Fibroblast of mammary gland (primary cell): ENCODE results near the gene HTR7.
A peak's percentile ranks its signal among the peaks of the same experiment; 100 is the strongest.

Experiments
- DNase-seq: peaks from one replicate; pipeline ENCODE4 v3.0.0-alpha.2; 2010; ENCODE audit warnings: low read depth
- H3K4me3 ChIP-seq: 2 replicates; pipeline ENCODE4 v1.5.1; 2011; ENCODE audit warnings: low read depth, mild to moderate bottlenecking, low read length, moderate library complexity; ENCODE audit not compliant: control insufficient read depth
- TF ChIP-seq, protein P1 (sequence below): conservative IDR thresholded peaks from 2 replicates; pipeline ENCODE4 v1.5.1; 2011; ENCODE audit warnings: low read depth, low read length, inconsistent platforms; ENCODE audit not compliant: control insufficient read depth, insufficient read depth

The HTR7 gene

GRCh38 chr10:90847436-90847835 lies 10.4 kb downstream of the HTR7 start:
- peak; percentile 84 for DNase-seq
- no peak overlapping the region for H3K4me3 ChIP-seq
- TF ChIP-seq, protein P1, sequence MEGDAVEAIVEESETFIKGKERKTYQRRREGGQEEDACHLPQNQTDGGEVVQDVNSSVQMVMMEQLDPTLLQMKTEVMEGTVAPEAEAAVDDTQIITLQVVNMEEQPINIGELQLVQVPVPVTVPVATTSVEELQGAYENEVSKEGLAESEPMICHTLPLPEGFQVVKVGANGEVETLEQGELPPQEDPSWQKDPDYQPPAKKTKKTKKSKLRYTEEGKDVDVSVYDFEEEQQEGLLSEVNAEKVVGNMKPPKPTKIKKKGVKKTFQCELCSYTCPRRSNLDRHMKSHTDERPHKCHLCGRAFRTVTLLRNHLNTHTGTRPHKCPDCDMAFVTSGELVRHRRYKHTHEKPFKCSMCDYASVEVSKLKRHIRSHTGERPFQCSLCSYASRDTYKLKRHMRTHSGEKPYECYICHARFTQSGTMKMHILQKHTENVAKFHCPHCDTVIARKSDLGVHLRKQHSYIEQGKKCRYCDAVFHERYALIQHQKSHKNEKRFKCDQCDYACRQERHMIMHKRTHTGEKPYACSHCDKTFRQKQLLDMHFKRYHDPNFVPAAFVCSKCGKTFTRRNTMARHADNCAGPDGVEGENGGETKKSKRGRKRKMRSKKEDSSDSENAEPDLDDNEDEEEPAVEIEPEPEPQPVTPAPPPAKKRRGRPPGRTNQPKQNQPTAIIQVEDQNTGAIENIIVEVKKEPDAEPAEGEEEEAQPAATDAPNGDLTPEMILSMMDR, result no peak

DNA sequence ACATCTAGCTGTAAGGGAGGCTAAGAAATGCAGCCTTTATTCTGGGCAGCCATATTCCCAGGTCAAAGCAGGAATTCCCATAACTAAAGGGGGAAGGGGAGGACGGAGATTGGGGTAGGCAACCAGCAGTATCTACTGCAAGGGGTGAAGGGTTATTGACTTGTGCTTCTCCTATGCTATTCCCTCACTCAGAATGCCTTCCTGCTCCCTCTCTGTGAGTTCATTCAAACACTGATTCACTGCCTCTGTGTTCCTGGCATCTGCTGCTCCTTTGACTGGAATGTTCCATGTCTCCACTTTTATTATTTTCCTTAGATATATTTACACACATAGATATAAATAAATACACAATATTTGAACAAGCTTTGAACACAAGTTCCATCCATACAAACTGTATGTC lies 11.1 kb downstream of the HTR7 start:
- DNase-seq, result peak; percentile 46

DNA sequence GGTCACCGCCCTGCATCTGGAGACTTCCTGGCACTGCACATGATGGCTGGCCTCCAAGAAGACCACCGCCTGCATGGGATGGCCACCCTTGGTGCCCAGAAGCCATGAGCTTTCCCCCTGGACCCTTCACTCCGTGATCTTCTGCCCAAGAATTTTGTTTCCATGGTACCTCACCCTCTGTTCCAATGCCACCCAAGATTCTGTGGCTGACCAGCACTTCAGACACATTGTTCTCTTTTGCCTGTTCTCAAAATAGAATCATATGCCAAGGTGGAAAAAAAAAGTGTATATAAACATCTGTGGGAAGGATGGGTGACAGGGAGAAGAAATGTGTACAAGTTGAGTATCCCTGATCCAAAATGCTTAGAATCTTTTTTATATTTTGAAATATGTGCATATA lies 12.1 kb downstream of the HTR7 start:
- TF ChIP-seq, protein P1, result no peak
- H3K4me3 ChIP-seq, result no peak overlapping the region
- no peak for DNase-seq

More for the DNA sequence above, 11.1 kb downstream of the HTR7 start:
- H3K4me3 ChIP-seq, result no peak overlapping the region
- TF ChIP-seq, protein P1, result no peak

- TF ChIP-seq, protein P1, result no peak
- H3K4me3 ChIP-seq, result no peak overlapping the region
- DNase-seq, result no peak
Measured at GRCh38 chr10:90842725-90843124, 15.1 kb downstream of the HTR7 start.

DNA sequence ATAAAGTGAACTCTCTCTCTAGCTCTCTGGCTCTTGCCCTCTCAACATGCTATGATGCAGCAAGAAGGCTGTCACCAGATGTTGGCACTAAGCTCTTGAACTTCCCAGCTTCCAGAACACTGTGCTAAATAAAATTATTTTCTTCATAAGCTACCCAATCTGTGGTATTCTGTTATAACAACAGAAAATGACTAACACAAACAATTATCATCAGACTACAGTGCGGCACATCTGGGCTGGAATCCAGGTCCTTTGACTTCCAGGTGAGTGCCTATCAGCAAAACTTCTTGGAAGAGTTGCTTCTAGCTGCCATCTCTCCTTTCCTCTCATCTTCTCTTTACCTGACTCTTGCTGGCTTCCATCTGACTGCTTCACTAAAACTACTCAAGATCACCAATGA lies 20.4 kb downstream of the HTR7 start:
- TF ChIP-seq, protein P1, result no peak
- DNase-seq, result no peak
- no peak overlapping the region for H3K4me3 ChIP-seq

DNA sequence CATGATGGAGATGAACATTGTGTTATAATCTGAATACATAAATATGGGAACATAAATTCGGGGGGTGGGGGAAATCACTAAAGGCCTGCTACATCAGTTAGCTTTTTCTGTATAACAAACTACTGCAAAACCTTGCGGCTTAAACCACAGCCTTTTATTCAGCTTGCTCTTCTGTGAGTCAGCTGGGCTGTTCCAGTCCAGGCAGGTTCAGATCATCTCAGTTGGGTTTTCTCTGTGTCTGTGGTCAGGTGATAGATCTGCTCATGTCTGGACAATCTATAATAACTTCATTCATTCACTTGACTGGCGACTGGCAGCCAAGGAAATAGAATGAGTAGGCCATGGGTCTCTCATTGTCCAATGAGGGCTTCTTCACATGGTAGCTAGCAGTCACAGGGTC lies 23.5 kb downstream of the HTR7 start:
- TF ChIP-seq, protein P1, result no peak
- no peak for DNase-seq
- no peak overlapping the region for H3K4me3 ChIP-seq

GRCh38 chr10:90832111-90832510 lies 25.7 kb downstream of the HTR7 start:
- H3K4me3 ChIP-seq, result no peak overlapping the region
- TF ChIP-seq, protein P1, result no peak

More at GRCh38 chr10:90832111-90832510, 25.7 kb downstream of the HTR7 start:
- no peak for DNase-seq
